ENCODE data around the gene ULK2. TPM values are rescaled to one million over a fixed set of nuclear protein-coding genes. Genes with fewer than 3 reads are reported as not detected.

The ULK2 gene
- total and polyA plus RNA-seq, 11 donors, result 4.6 to 25.6 (median 17.7) TPM

DNA sequence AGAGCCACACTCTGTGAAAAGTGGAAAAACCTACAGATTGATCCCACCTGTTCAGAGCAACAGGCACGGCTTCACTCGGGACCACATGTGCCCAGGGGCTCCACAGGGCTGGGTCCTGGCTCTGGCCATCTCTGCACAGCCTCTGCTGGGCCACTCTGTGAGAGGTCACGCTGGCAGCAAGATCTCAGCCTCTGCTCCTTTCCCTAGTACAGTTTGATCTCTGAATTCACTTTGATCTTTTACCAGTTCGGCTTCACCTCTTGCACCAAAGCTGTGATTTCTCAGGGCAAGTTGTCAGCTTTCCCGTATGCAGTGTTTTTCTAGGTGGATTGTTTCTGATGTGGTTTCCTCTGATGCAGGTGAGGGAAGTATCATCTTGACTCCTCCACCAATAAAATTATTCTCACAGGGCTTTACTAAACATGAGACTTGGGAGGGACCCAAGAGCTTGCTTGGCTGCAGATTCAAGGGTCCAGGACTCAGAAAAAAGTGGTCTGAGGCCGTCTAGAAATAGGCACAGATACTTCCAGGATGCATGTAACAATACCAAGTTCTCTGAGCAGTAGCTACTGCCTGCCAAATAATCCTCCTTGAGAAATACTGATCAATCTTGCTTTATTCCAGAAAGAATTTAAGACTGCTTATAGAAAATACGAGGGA is 95.6 kb downstream of the ULK2 start:
- DNase-seq (no peak), ATAC-seq (peak in 1 of 4 donors; percentile 38)
- H3K4me1 ChIP-seq, result peaks cover 0 to 6% (median 0%) of the 10 kb centered on the region in 12 donors
- TF ChIP-seq, protein P1, sequence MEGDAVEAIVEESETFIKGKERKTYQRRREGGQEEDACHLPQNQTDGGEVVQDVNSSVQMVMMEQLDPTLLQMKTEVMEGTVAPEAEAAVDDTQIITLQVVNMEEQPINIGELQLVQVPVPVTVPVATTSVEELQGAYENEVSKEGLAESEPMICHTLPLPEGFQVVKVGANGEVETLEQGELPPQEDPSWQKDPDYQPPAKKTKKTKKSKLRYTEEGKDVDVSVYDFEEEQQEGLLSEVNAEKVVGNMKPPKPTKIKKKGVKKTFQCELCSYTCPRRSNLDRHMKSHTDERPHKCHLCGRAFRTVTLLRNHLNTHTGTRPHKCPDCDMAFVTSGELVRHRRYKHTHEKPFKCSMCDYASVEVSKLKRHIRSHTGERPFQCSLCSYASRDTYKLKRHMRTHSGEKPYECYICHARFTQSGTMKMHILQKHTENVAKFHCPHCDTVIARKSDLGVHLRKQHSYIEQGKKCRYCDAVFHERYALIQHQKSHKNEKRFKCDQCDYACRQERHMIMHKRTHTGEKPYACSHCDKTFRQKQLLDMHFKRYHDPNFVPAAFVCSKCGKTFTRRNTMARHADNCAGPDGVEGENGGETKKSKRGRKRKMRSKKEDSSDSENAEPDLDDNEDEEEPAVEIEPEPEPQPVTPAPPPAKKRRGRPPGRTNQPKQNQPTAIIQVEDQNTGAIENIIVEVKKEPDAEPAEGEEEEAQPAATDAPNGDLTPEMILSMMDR (IDR thresholded peaks at IDR 0.05), result no peak
- no peak for TF ChIP-seq POLR2A (IDR thresholded peaks at IDR 0.05)
- intact Hi-C loops (cut with DNase I), result no loop called here
- 65 to 74% (median 69%) methylated on average over 7 of the region's 7 CpGs for whole genome bisulfite sequencing, 4 donors
- H3K27me3 ChIP-seq, result no peaks in the 10 kb centered on the region
- no peak overlapping the region for H3K27ac ChIP-seq
- no peaks in the 10 kb centered on the region for H3K9me3 ChIP-seq
- H3K36me3 ChIP-seq, result peaks cover 0 to 43% (median 31%) of the 10 kb centered on the region in 9 donors
- H3K4me3 ChIP-seq, result no peak overlapping the region

DNA sequence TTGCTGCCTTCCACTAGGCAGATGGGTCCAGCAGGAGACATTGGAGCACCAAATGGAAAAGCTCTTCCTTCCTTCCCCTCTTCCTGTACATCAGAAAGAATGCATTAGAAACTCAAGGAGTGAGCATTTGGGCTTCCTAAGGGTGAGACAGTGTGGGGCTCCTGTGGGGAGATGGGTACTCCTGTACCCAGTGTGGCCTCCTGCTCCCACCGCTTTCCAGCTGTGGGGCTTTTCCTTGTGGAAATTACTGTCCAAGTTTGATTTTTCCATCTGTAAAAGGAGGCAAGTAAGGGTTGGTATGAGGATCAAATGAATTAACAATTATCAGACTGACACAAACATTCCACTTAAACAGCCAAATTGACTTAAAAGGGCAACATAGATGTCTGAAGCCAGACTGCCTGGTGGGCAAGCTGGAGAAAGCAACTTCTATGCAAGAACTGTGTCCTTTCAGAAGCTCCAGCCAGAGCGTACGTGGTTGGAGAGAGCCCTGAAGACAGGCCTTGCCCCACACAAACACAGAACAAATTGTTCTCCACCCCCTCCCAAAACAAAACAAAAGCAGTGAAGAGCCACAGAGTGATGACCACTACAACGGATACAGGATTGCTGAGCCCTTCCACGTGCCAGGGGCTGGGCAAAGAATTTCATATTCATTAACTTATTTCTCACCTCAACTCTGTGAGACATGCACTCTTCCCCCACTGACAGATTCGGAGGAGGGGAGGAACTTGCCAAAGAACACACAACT is 96.6 kb downstream of the ULK2 start:
- no peaks in the 10 kb centered on the region for H3K9me3 ChIP-seq
- no peaks in the 10 kb centered on the region for H3K27me3 ChIP-seq
- peaks cover 0 to 34% (median 21%) of the 10 kb centered on the region in 9 donors for H3K36me3 ChIP-seq
- H3K4me3 ChIP-seq, result no peak overlapping the region
- H3K27ac ChIP-seq, result no peak overlapping the region
- no peak for TF ChIP-seq POLR2A (IDR thresholded peaks at IDR 0.05)
- TF ChIP-seq, protein P1 (IDR thresholded peaks at IDR 0.05), result no peak
- WGBS, 4 donors, result 73 to 87% (median 82%) methylated on average over 6 of the region's 6 CpGs
- ATAC-seq (no peak), DNase-seq (no peak)
- intact Hi-C loops (cut with DNase I), result no loop called here
- H3K4me1 ChIP-seq, result peaks cover 0 to 11% (median 0%) of the 10 kb centered on the region in 12 donors

DNA sequence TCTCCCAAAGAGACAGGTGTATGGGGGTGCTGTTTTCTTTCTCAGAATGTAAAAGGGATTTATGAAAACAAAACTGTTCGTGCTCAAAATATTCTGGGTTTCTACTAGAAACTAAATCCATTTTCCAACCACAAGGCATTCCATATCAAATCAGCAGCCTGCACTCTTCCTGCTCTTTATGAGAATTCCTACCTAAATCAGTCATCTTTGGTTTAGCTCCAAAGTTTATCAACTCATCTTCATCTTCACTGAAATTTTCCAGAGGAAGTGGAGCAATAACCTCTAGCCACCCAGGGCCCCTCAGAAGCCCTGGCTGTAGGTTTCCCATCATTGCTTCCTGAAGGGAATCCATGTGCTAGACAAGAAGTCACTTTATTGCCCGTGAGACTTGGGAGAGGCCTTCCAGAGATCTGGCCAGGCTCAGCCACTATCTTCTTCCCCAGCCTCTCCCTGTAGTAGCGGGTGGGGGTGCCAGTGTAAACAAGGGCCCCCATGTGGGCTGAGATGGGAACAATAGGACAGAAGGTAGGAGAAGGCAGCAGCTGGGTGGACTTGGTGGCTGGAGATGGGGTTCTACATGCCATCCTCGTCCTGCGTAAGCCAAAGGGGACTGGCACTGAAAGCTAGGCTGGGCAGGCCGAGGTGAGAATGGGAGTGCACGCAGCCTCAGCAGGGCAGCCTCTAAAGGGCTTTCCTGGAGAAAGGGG is 97.6 kb downstream of the ULK2 start:
- ATAC-seq (peak in 2 of 4 donors; percentile 11), DNase-seq (no peak)
- Histone ChIP-seq H3K27me3 (no peaks in the 10 kb centered on the region), H3K4me3 (no peak overlapping the region), H3K36me3 (peaks cover 0 to 23% (median 10%) of the 10 kb centered on the region in 9 donors), H3K4me1 (peaks cover 0 to 11% (median 0%) of the 10 kb centered on the region in 12 donors), H3K9me3 (no peaks in the 10 kb centered on the region), H3K27ac (no peak overlapping the region)
- intact Hi-C loops (cut with DNase I), result loop anchor here in 7 of 10 donors (5.0 to 10.0 kb wide), 7 partner anchors 65 to 408 kb away; partner anchors contain the start of genes B9D1 (in 4 of the 7) and ALDH3A2 (in 1 of the 7)
- WGBS, 4 donors, result 62 to 84% (median 81%) methylated on average over 3 to 7 of the region's 7 CpGs
- no peak for TF ChIP-seq POLR2A (IDR thresholded peaks at IDR 0.05)
- TF ChIP-seq, protein P1 (IDR thresholded peaks at IDR 0.05), result no peak

All from heart left ventricle (tissue), 16 donors.